Dermis microvascular lymphatic vessel endothelial cell (primary cell): Measurements from ENCODE around the gene LENG9. TPM values are rescaled to one million over a fixed set of nuclear protein-coding genes. Genes with fewer than 3 reads are reported as not detected.
A peak's percentile ranks its signal among the peaks of the same experiment; 100 is the strongest.
"Not testable (repeated sequence)": the region's sequence is repeated elsewhere in the genome, so short reads cannot be mapped to it uniquely, and the experiment has no call there.

Experiments
- DNase-seq, 2 donors: peaks; one replicate each; pipeline versions ENCODE4 v3.0.0 to v3.0.0-alpha.2; 2010; ENCODE audit warnings: low read depth in 2 of 2
- total RNA-seq: library from RNA; depleted of rRNA; stranded (reverse); fragments of >200 nt; gene quantifications from 2 replicates; pipeline ENCODE4 v1.2.1, GENCODE V29; 2014

Gene LENG9
- total RNA-seq, 1 donor from 2014 or later = 4.0 TPM

DNA sequence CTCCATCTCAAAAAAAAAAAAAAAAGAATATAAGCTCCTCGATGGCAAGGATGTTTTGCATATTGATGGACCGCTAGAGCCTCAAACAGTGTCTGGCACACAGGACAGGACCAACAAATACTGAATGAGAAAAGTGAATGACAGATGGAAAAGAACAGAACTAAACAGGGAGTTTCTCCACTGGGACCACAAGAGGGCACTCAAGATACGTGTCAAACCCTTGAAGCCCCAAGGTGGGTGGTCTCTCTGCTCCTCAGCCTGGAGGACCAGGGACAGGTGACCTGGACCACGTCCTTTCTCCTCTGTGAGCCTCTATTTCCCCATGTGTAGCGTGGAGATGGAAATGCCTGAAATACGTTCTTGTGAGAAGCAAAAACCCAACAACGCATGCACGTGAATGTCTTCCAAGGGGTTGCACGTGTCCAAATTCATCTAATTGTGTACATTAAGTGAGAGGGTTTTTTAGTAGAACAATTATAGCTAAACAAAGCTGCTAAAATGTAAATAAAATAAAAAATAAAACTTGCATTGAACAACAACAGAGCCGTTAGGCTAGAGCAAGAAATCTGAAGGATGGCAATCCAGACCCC lies 15.2 kb upstream of the LENG9 start:
- DNase-seq = peak; percentile 43 to 71

GRCh38 chr19:54477650-54478049 lies 14.1 kb upstream of the LENG9 start:
- DNase-seq = no peak

DNA sequence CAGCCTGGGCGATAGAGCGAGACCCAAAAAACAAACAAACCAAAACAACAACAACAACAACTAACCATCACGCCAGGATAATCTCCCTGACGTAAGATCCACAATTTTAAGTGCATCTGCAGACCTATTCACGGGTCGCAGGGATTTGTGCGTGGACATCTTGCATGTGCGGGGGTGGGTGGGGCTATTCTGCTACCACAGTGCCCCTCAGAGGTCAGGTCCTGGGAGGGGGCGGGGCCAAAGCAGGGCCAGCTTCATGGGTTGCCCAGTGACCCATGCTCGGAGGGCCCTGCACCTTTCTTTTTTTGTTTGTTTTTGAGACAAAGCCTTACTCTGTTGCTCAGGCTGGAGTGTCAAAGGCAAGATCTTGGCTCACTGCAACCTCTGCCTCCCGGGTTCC lies 12.1 kb upstream of the LENG9 start:
- no peak for DNase-seq

DNA sequence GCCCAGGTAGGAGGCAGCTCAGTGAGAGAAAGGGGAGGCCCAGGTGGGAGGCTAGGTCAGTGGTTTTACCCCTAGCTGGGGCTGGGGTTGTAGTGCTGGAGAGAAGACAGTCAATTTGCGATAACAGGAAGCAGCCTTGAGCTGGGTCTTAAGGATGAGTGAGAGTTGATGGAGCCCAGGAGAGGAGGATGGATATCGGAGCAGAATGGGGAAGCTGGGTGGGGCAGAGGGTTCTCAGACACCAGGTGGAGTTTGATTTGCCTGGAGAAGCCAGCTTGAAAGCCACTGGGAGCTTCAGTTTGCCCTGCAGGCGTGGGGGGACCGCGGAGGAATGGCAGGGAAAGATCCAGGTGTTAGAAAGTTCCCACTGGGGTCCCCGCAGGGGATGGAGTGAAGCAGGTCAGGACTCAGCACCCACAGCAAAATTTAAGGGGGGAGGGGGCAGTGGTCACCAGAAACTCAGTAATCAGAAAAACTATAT lies 10.4 kb upstream of the LENG9 start:
- no peak for DNase-seq

GRCh38 chr19:54473071-54473891 lies 9.7 kb upstream of the LENG9 start, which contains the start of gene CDC42EP5:
CDC42EP5 (minus strand) TSS chr19:54473296; CDS start chr19:54465547, 7,749 bp downstream.
- DNase-seq = peak in 1 of 2 donors; percentile 83

DNA sequence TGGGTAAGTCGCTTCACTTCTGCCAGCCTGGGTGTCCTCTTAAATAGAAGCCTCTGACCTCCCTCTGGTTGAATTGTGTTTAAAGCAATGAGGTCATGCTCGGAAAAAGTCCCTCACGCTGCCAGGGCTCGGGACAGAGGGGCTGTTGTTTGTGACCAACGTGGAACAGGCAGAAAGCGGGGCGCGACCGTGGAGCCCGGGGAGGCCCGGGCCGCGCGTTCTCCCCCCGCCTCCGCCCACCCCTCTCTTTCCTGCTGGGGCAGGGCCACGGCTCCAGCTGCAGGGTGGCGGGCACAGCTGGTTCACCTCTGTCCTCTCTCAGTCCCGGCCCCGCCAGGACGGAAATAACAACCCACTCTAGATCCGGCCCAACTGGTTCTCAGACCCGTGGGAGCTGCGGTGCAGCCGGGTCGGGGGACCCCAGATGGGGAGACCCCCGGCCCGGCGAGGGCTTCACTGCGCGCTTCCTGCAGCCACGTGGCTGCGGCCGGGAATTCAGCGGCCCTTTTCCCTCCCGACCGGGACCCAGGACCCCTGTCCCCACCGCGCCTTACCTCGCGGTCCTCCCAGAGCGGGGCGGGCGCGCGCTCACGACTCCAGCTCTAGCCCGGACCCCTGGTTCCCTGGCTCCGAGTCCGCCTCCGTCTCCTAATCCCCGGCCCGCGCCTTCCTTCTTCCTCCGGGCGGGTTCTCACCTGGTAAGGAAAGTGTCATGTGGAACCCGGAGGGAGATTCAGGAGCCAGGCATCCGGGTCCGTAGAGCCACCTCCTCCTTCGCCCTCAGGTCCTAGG lies 7.6 kb upstream of the LENG9 start:
- DNase-seq = peak; percentile 75 to 79

DNA sequence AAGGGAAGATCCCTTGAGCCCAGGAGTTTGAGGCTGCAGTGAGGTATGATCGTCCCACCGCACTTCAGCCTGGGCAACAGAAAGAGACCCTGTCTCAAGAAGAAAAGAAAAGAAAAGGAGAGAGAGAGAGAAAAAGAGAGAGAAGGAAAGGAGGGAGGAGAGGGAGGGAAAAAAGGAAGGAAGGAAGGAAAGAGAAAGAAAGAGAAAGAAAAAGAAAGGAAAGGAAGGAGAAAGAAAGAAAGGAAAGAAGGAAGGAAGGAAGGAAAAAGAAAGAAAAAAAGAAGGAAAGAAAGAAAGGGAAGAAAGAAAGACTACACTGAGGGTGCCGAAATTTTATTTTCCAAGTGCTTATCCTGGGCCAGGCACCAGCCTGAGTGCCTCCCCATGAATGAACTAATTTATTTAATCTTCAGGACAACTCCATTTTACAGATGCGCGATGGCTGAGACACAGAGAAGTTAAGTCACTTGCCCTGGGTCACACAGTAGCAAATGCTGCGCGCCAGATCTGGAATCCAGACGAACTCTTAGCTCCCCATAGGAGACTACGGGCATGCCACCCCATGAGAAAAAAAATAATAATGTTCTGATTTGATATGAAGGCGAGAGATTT lies 6.8 kb upstream of the LENG9 start:
- DNase-seq = no peak

- peak in 1 of 2 donors; percentile 79 for DNase-seq
Observed at GRCh38 chr19:54469496-54469934, 5.9 kb upstream of the LENG9 start.

GRCh38 chr19:54466110-54466480 lies 2.5 kb upstream of the LENG9 start:
- DNase-seq = not testable (repeated sequence)

GRCh38 chr19:54465426-54466109 lies 2.0 kb upstream of the LENG9 start:
- no peak for DNase-seq

GRCh38 chr19:54464630-54465425 lies 1.2 kb upstream of the LENG9 start:
- peak in 1 of 2 donors; percentile 78 for DNase-seq

- peak in 1 of 2 donors; percentile 66 for DNase-seq
Observed at GRCh38 chr19:54464044-54464629, 559 bp upstream of the LENG9 start.

- peak in 1 of 2 donors; percentile 76 for DNase-seq
Observed at GRCh38 chr19:54462655-54463530, 685 bp downstream of the LENG9 start.

GRCh38 chr19:54462047-54462654 lies 1.4 kb downstream of the LENG9 start:
- DNase-seq = no peak

DNA sequence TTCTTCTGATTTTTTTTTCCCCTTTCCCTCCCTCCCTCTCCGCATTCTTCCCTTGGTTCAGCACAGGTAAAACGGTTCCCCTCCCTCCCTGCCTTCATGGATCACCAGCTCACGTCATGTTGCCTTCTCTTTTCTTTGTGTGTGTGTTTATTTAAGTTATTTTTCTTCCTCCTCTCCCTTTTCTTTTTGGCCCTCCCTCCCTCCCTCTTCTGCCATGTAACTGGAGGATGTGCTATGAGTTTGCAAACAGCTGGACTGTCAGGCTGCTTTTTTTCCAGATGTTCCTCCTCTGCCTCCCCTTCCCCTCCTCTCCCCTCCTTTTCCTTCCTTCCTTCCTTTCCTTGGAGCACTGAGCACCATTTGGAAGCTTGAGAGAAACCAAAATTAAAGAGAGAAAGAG lies 2.0 kb downstream of the LENG9 start:
- DNase-seq = no peak

- no peak for DNase-seq
Observed at GRCh38 chr19:54461210-54461609, 2.4 kb downstream of the LENG9 start.

- no peak for DNase-seq
Observed at GRCh38 chr19:54460230-54461005, 3.2 kb downstream of the LENG9 start.
